ENCODE data around the gene NF1.
A peak's percentile ranks its signal among the peaks of the same experiment; 100 is the strongest.

NF1 gene

GRCh38 chr17:31068291-31068690 is 26.5 kb upstream of the NF1 start:
- no peak overlapping the region for H3K23ac ChIP-seq (ENCODE audit: low read depth, low read length, poor library complexity)
- no peaks in the 10 kb centered on the region for H3K36me3 ChIP-seq (replicated peaks in 1 of 2; ENCODE audit: control insufficient read depth in 2 of 2, insufficient read depth in 2 of 2, low read length in 2 of 2)
- no peak overlapping the region for H3K27ac ChIP-seq (replicated peaks; ENCODE audit: low read length)
- no peak for DNase-seq (ENCODE audit: low spot score)
- no peaks in the 10 kb centered on the region for H3K79me1 ChIP-seq (ENCODE audit: low read depth, low read length)
- H3K4ac ChIP-seq (ENCODE audit: low read length), result no peak overlapping the region
- peaks cover 0 to 5% (median 0%) of the 10 kb centered on the region in 3 experiments for H3K27me3 ChIP-seq (ENCODE audit: control insufficient read depth in 3 of 3, insufficient read depth in 3 of 3, low read depth in 1 of 3, low read length in 3 of 3)
- peaks cover 3 to 7% of the 10 kb centered on the region in 2 donors for H3K4me1 ChIP-seq (ENCODE audit: control insufficient read depth in 2 of 2, insufficient read depth in 1 of 2, low read depth in 1 of 2, low read length in 2 of 2)
- no peak overlapping the region for H3K18ac ChIP-seq (ENCODE audit: low read length)
- H3K9me3 ChIP-seq (replicated peaks in 1 of 2; ENCODE audit: control insufficient read depth in 2 of 2, insufficient read depth in 1 of 2, low read depth in 1 of 2, low read length in 2 of 2), result no peaks in the 10 kb centered on the region
- no peak overlapping the region for H4K91ac ChIP-seq (ENCODE audit: low read depth, low read length, poor library complexity)
- H2BK5ac ChIP-seq (ENCODE audit: low read length), result no peak overlapping the region
- no peak overlapping the region for H2AK5ac ChIP-seq (ENCODE audit: low read depth, low read length)
- H2AFZ ChIP-seq (ENCODE audit: low read length), result no peak overlapping the region
- WGBS, 2 donors (ENCODE audit: extremely low coverage in 2 of 2, insufficient read length in 2 of 2, insufficient replicate concordance in 1 of 2), result no CpG with 5 or more reads among the region's 4 CpGs
- H3K4me2 ChIP-seq (ENCODE audit: insufficient read depth, low read length, poor library complexity, severe bottlenecking), result no peak overlapping the region
- H2BK15ac ChIP-seq (ENCODE audit: low read length), result no peak overlapping the region
- H3K14ac ChIP-seq (ENCODE audit: low read length), result no peak overlapping the region
- H4K8ac ChIP-seq (ENCODE audit: low read depth, low read length), result no peak overlapping the region
- no peak overlapping the region for H2BK120ac ChIP-seq (ENCODE audit: low read depth, low read length)
- no peak overlapping the region for H3K4me3 ChIP-seq (ENCODE audit: low read length in 2 of 2)
- no peak overlapping the region for H2BK12ac ChIP-seq (ENCODE audit: low read length)
- no peak overlapping the region for H3K9ac ChIP-seq (ENCODE audit: low read depth, low read length, poor library complexity)

- Histone ChIP-seq H3K9ac (ENCODE audit: low read depth, low read length, poor library complexity) (no peak overlapping the region), H2BK12ac (ENCODE audit: low read length) (no peak overlapping the region), H3K27me3 (ENCODE audit: control insufficient read depth in 3 of 3, insufficient read depth in 3 of 3, low read depth in 1 of 3, low read length in 3 of 3) (no peaks in the 10 kb centered on the region), H2AK5ac (ENCODE audit: low read depth, low read length) (no peak overlapping the region), H2AFZ (ENCODE audit: low read length) (peak overlapping the region; percentile 56), H3K4ac (ENCODE audit: low read length) (no peak overlapping the region), H3K4me3 (ENCODE audit: low read length in 2 of 2) (no peak overlapping the region), H4K91ac (ENCODE audit: low read depth, low read length, poor library complexity) (no peak overlapping the region), H3K36me3 (replicated peaks in 1 of 2; ENCODE audit: control insufficient read depth in 2 of 2, insufficient read depth in 2 of 2, low read length in 2 of 2) (no peaks in the 10 kb centered on the region), H3K4me1 (ENCODE audit: control insufficient read depth in 2 of 2, insufficient read depth in 1 of 2, low read depth in 1 of 2, low read length in 2 of 2) (peaks cover 7 to 9% of the 10 kb centered on the region in 2 donors), H2BK15ac (ENCODE audit: low read length) (no peak overlapping the region), H3K23ac (ENCODE audit: low read depth, low read length, poor library complexity) (no peak overlapping the region), H3K18ac (ENCODE audit: low read length) (no peak overlapping the region), H2BK120ac (ENCODE audit: low read depth, low read length) (no peak overlapping the region), H4K8ac (ENCODE audit: low read depth, low read length) (no peak overlapping the region), H2BK5ac (ENCODE audit: low read length) (no peak overlapping the region), H3K4me2 (ENCODE audit: insufficient read depth, low read length, poor library complexity, severe bottlenecking) (no peak overlapping the region), H3K27ac (replicated peaks; ENCODE audit: low read length) (no peak overlapping the region), H3K9me3 (replicated peaks in 1 of 2; ENCODE audit: control insufficient read depth in 2 of 2, insufficient read depth in 1 of 2, low read depth in 1 of 2, low read length in 2 of 2) (no peaks in the 10 kb centered on the region), H3K14ac (ENCODE audit: low read length) (no peak overlapping the region), H3K79me1 (ENCODE audit: low read depth, low read length) (no peaks in the 10 kb centered on the region)
- peak; percentile 39 for DNase-seq (ENCODE audit: low spot score)
These were observed 22.6 kb upstream of the NF1 start for GRCh38 chr17:31072186-31072585.

GRCh38 chr17:31073411-31073810 is 21.4 kb upstream of the NF1 start:
- H3K4me3 ChIP-seq (ENCODE audit: low read length in 2 of 2), result no peak overlapping the region
- no peak overlapping the region for H2BK5ac ChIP-seq (ENCODE audit: low read length)
- H2AK5ac ChIP-seq (ENCODE audit: low read depth, low read length), result no peak overlapping the region
- no peak overlapping the region for H2BK120ac ChIP-seq (ENCODE audit: low read depth, low read length)
- no peak overlapping the region for H2BK15ac ChIP-seq (ENCODE audit: low read length)
- H3K9me3 ChIP-seq (replicated peaks in 1 of 2; ENCODE audit: control insufficient read depth in 2 of 2, insufficient read depth in 1 of 2, low read depth in 1 of 2, low read length in 2 of 2), result no peaks in the 10 kb centered on the region
- no peak overlapping the region for H2BK12ac ChIP-seq (ENCODE audit: low read length)
- no peak overlapping the region for H3K4me2 ChIP-seq (ENCODE audit: insufficient read depth, low read length, poor library complexity, severe bottlenecking)
- no peak overlapping the region for H3K23ac ChIP-seq (ENCODE audit: low read depth, low read length, poor library complexity)
- no peak overlapping the region for H4K91ac ChIP-seq (ENCODE audit: low read depth, low read length, poor library complexity)
- DNase-seq (ENCODE audit: low spot score), result no peak
- no peak overlapping the region for H3K14ac ChIP-seq (ENCODE audit: low read length)
- no peak overlapping the region for H3K4ac ChIP-seq (ENCODE audit: low read length)
- no peak overlapping the region for H3K9ac ChIP-seq (ENCODE audit: low read depth, low read length, poor library complexity)
- no peaks in the 10 kb centered on the region for H3K27me3 ChIP-seq (ENCODE audit: control insufficient read depth in 3 of 3, insufficient read depth in 3 of 3, low read depth in 1 of 3, low read length in 3 of 3)
- H3K4me1 ChIP-seq (ENCODE audit: control insufficient read depth in 2 of 2, insufficient read depth in 1 of 2, low read depth in 1 of 2, low read length in 2 of 2), result peaks cover 7 to 9% of the 10 kb centered on the region in 2 donors
- no peak overlapping the region for H4K8ac ChIP-seq (ENCODE audit: low read depth, low read length)
- peak overlapping the region; percentile 32 for H2AFZ ChIP-seq (ENCODE audit: low read length)
- no peaks in the 10 kb centered on the region for H3K79me1 ChIP-seq (ENCODE audit: low read depth, low read length)
- H3K18ac ChIP-seq (ENCODE audit: low read length), result no peak overlapping the region
- no peaks in the 10 kb centered on the region for H3K36me3 ChIP-seq (replicated peaks in 1 of 2; ENCODE audit: control insufficient read depth in 2 of 2, insufficient read depth in 2 of 2, low read length in 2 of 2)
- no peak overlapping the region for H3K27ac ChIP-seq (replicated peaks; ENCODE audit: low read length)
- WGBS, 2 donors (ENCODE audit: extremely low coverage in 2 of 2, insufficient read length in 2 of 2, insufficient replicate concordance in 1 of 2), result no CpG with 5 or more reads among the region's 4 CpGs

GRCh38 chr17:31074772-31075555 is 19.8 kb upstream of the NF1 start:
- no peaks in the 10 kb centered on the region for H3K9me3 ChIP-seq (replicated peaks in 1 of 2; ENCODE audit: control insufficient read depth in 2 of 2, insufficient read depth in 1 of 2, low read depth in 1 of 2, low read length in 2 of 2)
- no peak overlapping the region for H3K4ac ChIP-seq (ENCODE audit: low read length)
- no peak overlapping the region for H3K4me2 ChIP-seq (ENCODE audit: insufficient read depth, low read length, poor library complexity, severe bottlenecking)
- no peaks in the 10 kb centered on the region for H3K36me3 ChIP-seq (replicated peaks in 1 of 2; ENCODE audit: control insufficient read depth in 2 of 2, insufficient read depth in 2 of 2, low read length in 2 of 2)
- H4K91ac ChIP-seq (ENCODE audit: low read depth, low read length, poor library complexity), result no peak overlapping the region
- no peak overlapping the region for H3K14ac ChIP-seq (ENCODE audit: low read length)
- H4K8ac ChIP-seq (ENCODE audit: low read depth, low read length), result no peak overlapping the region
- H3K4me3 ChIP-seq (ENCODE audit: low read length in 2 of 2), result no peak overlapping the region
- no peaks in the 10 kb centered on the region for H3K79me1 ChIP-seq (ENCODE audit: low read depth, low read length)
- no peaks in the 10 kb centered on the region for H3K27me3 ChIP-seq (ENCODE audit: control insufficient read depth in 3 of 3, insufficient read depth in 3 of 3, low read depth in 1 of 3, low read length in 3 of 3)
- no peak overlapping the region for H2BK5ac ChIP-seq (ENCODE audit: low read length)
- no peak overlapping the region for H3K18ac ChIP-seq (ENCODE audit: low read length)
- no peak overlapping the region for H3K23ac ChIP-seq (ENCODE audit: low read depth, low read length, poor library complexity)
- no peak overlapping the region for H3K9ac ChIP-seq (ENCODE audit: low read depth, low read length, poor library complexity)
- WGBS, 2 donors (ENCODE audit: extremely low coverage in 2 of 2, insufficient read length in 2 of 2, insufficient replicate concordance in 1 of 2), result no CpG with 5 or more reads among the region's 4 CpGs
- no peak overlapping the region for H2BK120ac ChIP-seq (ENCODE audit: low read depth, low read length)
- H2BK15ac ChIP-seq (ENCODE audit: low read length), result no peak overlapping the region
- H2AFZ ChIP-seq (ENCODE audit: low read length), result no peak overlapping the region
- H2AK5ac ChIP-seq (ENCODE audit: low read depth, low read length), result no peak overlapping the region
- H3K4me1 ChIP-seq (ENCODE audit: control insufficient read depth in 2 of 2, insufficient read depth in 1 of 2, low read depth in 1 of 2, low read length in 2 of 2), result peaks cover 7 to 9% of the 10 kb centered on the region in 2 donors
- no peak overlapping the region for H3K27ac ChIP-seq (replicated peaks; ENCODE audit: low read length)
- no peak overlapping the region for H2BK12ac ChIP-seq (ENCODE audit: low read length)
- DNase-seq (ENCODE audit: low spot score), result no peak
